Kidney glomerular epithelial cell (primary cell): ENCODE results near the gene TMEM51.

Experiments used
- DNase-seq: peaks from one replicate; lab custom pipeline; 2025; lab: John Stamatoyannopoulos, UW

Gene TMEM51

GRCh38 chr1:15153184-15153841 is at the start of gene TMEM51:
Gene TMEM51 (plus strand): TSS chr1:15153747. CDS start chr1:15215088, 61,341 bp downstream.
- DNase-seq: peak; percentile 57

- DNase-seq: no peak
These were observed 49.6 kb upstream of the TMEM51 start for GRCh38 chr1:15103906-15104305.

- no peak for DNase-seq
These were observed 48.8 kb upstream of the TMEM51 start for GRCh38 chr1:15104768-15105167.

GRCh38 chr1:15106608-15107007 is 46.9 kb upstream of the TMEM51 start:
- no peak for DNase-seq

- no peak for DNase-seq
These were observed 46.4 kb upstream of the TMEM51 start for GRCh38 chr1:15107058-15107687.

- no peak for DNase-seq
These were observed 45.6 kb upstream of the TMEM51 start for GRCh38 chr1:15107911-15108310.

- no peak for DNase-seq
These were observed 43.2 kb upstream of the TMEM51 start for GRCh38 chr1:15110128-15110866.

- no peak for DNase-seq
These were observed 42.7 kb upstream of the TMEM51 start for GRCh38 chr1:15110867-15111230.

- no peak for DNase-seq
These were observed 40.4 kb upstream of the TMEM51 start for GRCh38 chr1:15113146-15113545.

- no peak for DNase-seq
These were observed 38.7 kb upstream of the TMEM51 start for GRCh38 chr1:15114884-15115283.

GRCh38 chr1:15115542-15116330 is 37.8 kb upstream of the TMEM51 start:
- no peak for DNase-seq

GRCh38 chr1:15116966-15117365 is 36.6 kb upstream of the TMEM51 start:
- no peak for DNase-seq

- DNase-seq: no peak
These were observed 35.7 kb upstream of the TMEM51 start for GRCh38 chr1:15117671-15118325.

GRCh38 chr1:15118579-15118978 is 35.0 kb upstream of the TMEM51 start:
- no peak for DNase-seq

- DNase-seq: no peak
These were observed 33.1 kb upstream of the TMEM51 start for GRCh38 chr1:15120251-15120945.

GRCh38 chr1:15122331-15122730 is 31.2 kb upstream of the TMEM51 start:
- no peak for DNase-seq

GRCh38 chr1:15123270-15123669 is 30.3 kb upstream of the TMEM51 start:
- no peak for DNase-seq

GRCh38 chr1:15123925-15124324 is 29.6 kb upstream of the TMEM51 start:
- no peak for DNase-seq

GRCh38 chr1:15124362-15125100 is 29.0 kb upstream of the TMEM51 start:
- DNase-seq: no peak

GRCh38 chr1:15125101-15125745 is 28.3 kb upstream of the TMEM51 start:
- no peak for DNase-seq
